ENCODE results near the gene HELZ. TPM values are rescaled to one million over a fixed set of nuclear protein-coding genes. Genes with fewer than 3 reads are reported as not detected.

The HELZ gene
- polyA plus RNA-seq, 1 of the 3 experiments (the other 2 are of a cell fraction), result 4.3 TPM

DNA sequence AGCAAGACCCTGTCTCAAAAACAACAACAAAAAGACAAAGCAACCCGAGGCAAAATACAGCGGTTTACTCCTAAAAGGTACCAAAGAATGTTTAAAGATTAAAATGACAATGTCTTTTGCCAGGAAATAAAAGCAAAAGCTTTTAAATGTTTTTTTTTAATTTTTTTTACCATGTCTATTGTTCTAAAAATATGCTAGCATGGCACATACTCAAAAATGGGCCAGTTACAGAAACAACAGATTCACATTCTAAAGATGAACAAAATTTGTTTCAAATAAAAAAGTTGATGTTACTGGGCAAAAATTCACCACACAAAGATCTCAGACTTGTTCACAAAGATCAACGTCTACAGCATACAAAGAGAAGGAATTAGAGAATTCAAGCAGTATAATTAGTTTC is 159.6 kb downstream of the HELZ start:
- ChIA-PET POLR2A (no interaction called here), CTCF (interaction anchor here (0.7 to 1.4 kb wide), 4 partner anchors 8 to 79 kb away, joined by 3 to 4 read pairs (median 3); no protein-coding TSS in a partner anchor)
- Histone ChIP-seq H4K20me1 (ENCODE audit: insufficient read depth) (no peaks in the 10 kb centered on the region), H3K4me1 (ENCODE audit: control insufficient read depth in 1 of 2, insufficient read depth in 2 of 2, low read depth in 1 of 2, low read length in 1 of 2) (peaks cover 0 to 22% of the 10 kb centered on the region in 2 experiments; a peak in 2 of 4 replicates), H3K27ac (ENCODE audit: low read depth in 2 of 2, low read length in 1 of 2) (no peak overlapping the region), H2AFZ (ENCODE audit: low read depth) (no peak overlapping the region), H3K9me3 (no peaks in the 10 kb centered on the region), H3K9ac (no peak overlapping the region), H3K4me3 (ENCODE audit: low read depth in 2 of 2, low read length in 1 of 2) (no peak overlapping the region), H3K4me2 (no peak overlapping the region), H3K79me2 (ENCODE audit: insufficient read depth) (0 out of 2 replicates have a peak, but pooled peaks cover under 1% of the 10 kb centered on the region), H3K36me3 (replicated peaks in 1 of 2; ENCODE audit: control insufficient read depth in 1 of 2, insufficient read depth in 2 of 2, low read length in 1 of 2) (peaks cover 27 to 30% of the 10 kb centered on the region in 2 experiments), H3K9me2 (no peaks in the 10 kb centered on the region), H3F3A (replicated peaks; ENCODE audit: insufficient read depth) (no peaks in the 10 kb centered on the region), H3K27me3 (ENCODE audit: insufficient read depth) (no peaks in the 10 kb centered on the region)
- no peak for DNase-seq
- 98% methylated on average over 3 of the region's 3 CpGs for WGBS (ENCODE audit: low lambda C conversion rate)
- TF ChIP-seq, protein P1, sequence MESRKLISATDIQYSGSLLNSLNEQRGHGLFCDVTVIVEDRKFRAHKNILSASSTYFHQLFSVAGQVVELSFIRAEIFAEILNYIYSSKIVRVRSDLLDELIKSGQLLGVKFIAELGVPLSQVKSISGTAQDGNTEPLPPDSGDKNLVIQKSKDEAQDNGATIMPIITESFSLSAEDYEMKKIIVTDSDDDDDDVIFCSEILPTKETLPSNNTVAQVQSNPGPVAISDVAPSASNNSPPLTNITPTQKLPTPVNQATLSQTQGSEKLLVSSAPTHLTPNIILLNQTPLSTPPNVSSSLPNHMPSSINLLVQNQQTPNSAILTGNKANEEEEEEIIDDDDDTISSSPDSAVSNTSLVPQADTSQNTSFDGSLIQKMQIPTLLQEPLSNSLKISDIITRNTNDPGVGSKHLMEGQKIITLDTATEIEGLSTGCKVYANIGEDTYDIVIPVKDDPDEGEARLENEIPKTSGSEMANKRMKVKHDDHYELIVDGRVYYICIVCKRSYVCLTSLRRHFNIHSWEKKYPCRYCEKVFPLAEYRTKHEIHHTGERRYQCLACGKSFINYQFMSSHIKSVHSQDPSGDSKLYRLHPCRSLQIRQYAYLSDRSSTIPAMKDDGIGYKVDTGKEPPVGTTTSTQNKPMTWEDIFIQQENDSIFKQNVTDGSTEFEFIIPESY (IDR thresholded peaks at IDR 0.05; ENCODE audit: borderline replicate concordance, low read depth), result no peak
- no peak for TF ChIP-seq MAX (IDR thresholded peaks at IDR 0.05; ENCODE audit: low read depth)
- TF ChIP-seq FOXM1 (IDR thresholded peaks at IDR 0.05; ENCODE audit: low read depth), result no peak
- no peak for TF ChIP-seq POLR2AphosphoS5 (IDR thresholded peaks at IDR 0.05; ENCODE audit: low read depth, low read length)
- no peak for TF ChIP-seq SMC3 (IDR thresholded peaks at IDR 0.05; ENCODE audit: low read depth, low read length)
- TF ChIP-seq TEAD4 (IDR thresholded peaks at IDR 0.05; ENCODE audit: borderline replicate concordance, insufficient read depth), result no peak
- TF ChIP-seq GABPA (IDR thresholded peaks at IDR 0.05; ENCODE audit: low read depth), result no peak
- TF ChIP-seq MXI1 (IDR thresholded peaks at IDR 0.05; ENCODE audit: low read depth, low read length), result no peak
- no peak for TF ChIP-seq EZH2phosphoT487 (IDR thresholded peaks at IDR 0.05; ENCODE audit: borderline replicate concordance, low read depth)
- TF ChIP-seq, protein P2, sequence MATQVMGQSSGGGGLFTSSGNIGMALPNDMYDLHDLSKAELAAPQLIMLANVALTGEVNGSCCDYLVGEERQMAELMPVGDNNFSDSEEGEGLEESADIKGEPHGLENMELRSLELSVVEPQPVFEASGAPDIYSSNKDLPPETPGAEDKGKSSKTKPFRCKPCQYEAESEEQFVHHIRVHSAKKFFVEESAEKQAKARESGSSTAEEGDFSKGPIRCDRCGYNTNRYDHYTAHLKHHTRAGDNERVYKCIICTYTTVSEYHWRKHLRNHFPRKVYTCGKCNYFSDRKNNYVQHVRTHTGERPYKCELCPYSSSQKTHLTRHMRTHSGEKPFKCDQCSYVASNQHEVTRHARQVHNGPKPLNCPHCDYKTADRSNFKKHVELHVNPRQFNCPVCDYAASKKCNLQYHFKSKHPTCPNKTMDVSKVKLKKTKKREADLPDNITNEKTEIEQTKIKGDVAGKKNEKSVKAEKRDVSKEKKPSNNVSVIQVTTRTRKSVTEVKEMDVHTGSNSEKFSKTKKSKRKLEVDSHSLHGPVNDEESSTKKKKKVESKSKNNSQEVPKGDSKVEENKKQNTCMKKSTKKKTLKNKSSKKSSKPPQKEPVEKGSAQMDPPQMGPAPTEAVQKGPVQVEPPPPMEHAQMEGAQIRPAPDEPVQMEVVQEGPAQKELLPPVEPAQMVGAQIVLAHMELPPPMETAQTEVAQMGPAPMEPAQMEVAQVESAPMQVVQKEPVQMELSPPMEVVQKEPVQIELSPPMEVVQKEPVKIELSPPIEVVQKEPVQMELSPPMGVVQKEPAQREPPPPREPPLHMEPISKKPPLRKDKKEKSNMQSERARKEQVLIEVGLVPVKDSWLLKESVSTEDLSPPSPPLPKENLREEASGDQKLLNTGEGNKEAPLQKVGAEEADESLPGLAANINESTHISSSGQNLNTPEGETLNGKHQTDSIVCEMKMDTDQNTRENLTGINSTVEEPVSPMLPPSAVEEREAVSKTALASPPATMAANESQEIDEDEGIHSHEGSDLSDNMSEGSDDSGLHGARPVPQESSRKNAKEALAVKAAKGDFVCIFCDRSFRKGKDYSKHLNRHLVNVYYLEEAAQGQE (IDR thresholded peaks at IDR 0.05; ENCODE audit: low read depth, low read length), result no peak
- TF ChIP-seq CHD2 (IDR thresholded peaks at IDR 0.05; ENCODE audit: low read length, partially characterized antibody), result no peak
- no peak for TF ChIP-seq EP300 (IDR thresholded peaks at IDR 0.05; ENCODE audit: borderline replicate concordance in 1 of 2, low read depth in 1 of 2, low read length in 1 of 2)
- TF ChIP-seq FOXJ3 (CRISPR knock-in tag; IDR thresholded peaks at IDR 0.05), result no peak
- no peak for TF ChIP-seq PBX3 (IDR thresholded peaks at IDR 0.05)
- TF ChIP-seq RXRA (IDR thresholded peaks at IDR 0.05; ENCODE audit: borderline replicate concordance, low read depth), result no peak
- no peak for TF ChIP-seq JUND (IDR thresholded peaks at IDR 0.05)
- TF ChIP-seq NRF1 (IDR thresholded peaks at IDR 0.05; ENCODE audit: low read depth, low read length), result no peak
- TF ChIP-seq FOSL2 (IDR thresholded peaks at IDR 0.05; ENCODE audit: borderline replicate concordance, low read depth), result no peak
